ENCODE results near the gene CRAMP1.

CRAMP1 gene

DNA sequence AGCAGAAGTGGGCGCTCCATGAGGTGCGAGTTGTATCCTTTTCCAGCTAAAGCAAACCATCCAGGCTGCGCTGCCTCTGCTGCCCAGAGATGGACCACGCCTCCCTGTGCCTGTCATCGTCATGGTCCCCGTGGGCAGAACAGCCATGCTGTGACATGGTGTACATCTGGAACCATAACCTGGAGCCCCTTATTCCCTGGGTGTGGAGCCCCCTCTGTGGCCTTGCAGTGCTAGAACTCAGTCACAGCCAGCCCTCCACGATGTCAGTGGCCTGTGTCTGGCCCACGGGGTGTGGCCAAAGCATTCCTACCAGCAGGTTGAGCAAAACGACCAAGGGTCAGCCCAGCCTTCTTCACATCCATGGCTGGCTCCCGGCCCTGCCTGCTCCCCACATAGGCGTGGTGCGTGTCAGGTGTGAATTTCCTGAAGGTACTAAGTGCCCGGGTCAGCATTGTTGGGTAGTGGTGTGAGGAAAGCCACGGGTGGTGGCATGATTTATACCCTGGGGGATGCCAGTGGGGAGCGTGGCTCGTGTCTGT is 43.2 kb downstream of the CRAMP1 start:
- DNase-seq (ENCODE audit: low read depth, low spot score) = no peak

DNA sequence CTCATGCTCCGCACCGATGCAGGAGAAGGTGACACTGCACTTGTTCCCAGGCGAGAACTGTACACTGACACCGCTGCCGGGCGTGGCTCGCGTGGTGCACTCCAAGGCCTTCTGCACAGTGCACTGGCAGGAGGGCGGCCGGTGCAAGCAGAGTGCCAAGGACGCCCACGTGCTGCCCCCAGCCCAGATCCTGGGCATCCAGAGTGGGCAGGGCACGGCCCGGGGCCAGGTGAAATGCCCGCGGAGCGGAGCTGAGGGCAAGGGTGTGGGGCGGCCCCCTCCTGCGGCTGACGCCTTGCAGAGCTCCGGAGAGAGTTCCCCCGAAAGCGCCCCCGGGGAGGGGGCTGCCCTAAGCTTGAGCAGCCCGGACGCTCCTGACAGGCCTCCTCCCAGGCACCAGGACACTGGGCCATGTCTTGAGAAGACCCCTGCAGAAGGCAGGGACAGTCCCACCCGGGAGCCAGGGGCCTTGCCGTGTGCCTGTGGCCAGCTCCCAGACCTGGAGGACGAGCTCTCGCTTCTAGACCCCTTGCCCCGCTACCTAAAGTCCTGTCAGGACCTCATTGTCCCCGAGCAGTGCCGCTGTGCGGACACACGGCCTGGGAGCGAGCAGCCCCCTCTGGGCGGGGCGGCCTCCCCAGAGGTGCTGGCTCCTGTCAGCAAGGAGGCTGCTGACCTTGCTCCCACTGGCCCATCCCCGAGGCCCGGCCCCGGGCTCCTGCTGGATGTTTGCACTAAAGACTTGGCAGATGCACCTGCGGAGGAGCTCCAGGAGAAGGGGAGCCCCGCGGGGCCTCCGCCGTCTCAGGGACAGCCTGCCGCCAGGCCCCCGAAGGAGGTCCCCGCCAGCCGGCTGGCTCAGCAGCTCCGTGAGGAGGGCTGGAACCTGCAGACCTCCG is 44.0 kb downstream of the CRAMP1 start:
- DNase-seq (ENCODE audit: low read depth, low spot score) = no peak

- no peak for DNase-seq (ENCODE audit: low read depth, low spot score)
Measured at GRCh38 chr16:1656808-1657617, 44.9 kb downstream of the CRAMP1 start.

GRCh38 chr16:1657841-1658240 is 45.7 kb downstream of the CRAMP1 start:
- no peak for DNase-seq (ENCODE audit: low read depth, low spot score)

DNA sequence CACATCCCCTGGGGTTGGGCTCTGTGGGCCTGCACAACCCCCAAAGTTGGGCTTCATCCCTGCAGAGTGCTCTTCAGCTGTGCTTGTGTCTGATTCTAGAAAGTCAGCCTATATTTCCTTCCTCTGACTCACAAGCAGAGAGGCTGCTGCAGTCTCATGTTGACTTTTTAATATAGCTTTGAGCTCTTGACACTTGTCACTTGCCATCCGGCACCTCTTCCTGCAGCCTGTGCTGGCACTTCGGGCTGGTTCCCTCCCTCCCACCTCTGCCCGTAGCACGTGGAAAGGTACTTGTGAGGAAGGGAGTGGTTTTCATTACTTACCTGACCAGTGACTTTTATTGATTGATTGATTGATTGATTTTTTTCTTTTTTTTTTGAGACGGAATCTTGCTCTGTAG is 46.9 kb downstream of the CRAMP1 start:
- no peak for DNase-seq (ENCODE audit: low read depth, low spot score)

DNA sequence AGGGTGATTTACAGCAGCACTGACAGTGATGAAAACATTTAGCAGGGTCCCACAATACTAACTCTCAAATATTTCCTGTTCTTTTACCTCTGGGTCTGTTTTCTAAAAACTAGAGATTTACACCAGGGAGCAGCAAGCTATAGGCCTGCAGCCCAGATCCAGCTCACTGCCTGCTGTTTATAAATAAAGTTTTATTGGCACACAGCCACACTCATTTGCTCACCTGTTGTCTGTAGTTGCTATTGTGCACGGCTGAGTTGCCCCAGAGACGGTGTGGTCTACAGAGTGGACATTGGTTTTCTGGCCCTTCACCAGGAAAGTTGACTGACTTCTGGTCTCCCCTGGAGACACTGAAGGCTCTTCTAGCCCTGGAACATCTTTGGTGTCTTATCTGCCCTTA is 49.7 kb downstream of the CRAMP1 start:
- DNase-seq (ENCODE audit: low read depth, low spot score) = no peak

GRCh38 chr16:1662543-1662942 is 50.4 kb downstream of the CRAMP1 start:
- no peak for DNase-seq (ENCODE audit: low read depth, low spot score)

- no peak for DNase-seq (ENCODE audit: low read depth, low spot score)
Measured at GRCh38 chr16:1665829-1666228, 53.7 kb downstream of the CRAMP1 start.

GRCh38 chr16:1666316-1666715 is 54.2 kb downstream of the CRAMP1 start:
- no peak for DNase-seq (ENCODE audit: low read depth, low spot score)

DNA sequence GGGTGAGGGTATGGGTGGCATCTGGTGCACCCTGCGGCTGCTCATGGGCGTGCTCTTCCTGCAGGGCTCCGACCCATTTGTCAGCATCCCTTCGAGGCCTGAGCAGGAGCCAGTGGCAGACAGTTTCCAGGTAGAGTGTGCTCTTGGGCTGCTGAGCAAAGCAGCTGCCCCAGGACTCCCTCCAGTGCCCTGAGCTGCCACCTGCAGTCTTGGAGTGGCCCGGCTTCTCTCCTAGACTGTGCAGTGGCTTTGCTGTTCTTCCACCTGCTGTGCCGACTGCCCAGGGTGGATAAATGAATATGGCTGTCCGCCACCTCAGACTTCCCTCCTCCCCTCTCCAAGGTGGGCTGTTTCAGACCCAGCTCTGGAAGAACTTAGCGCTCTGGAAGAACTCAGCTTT is 55.1 kb downstream of the CRAMP1 start:
- no peak for DNase-seq (ENCODE audit: low read depth, low spot score)

GRCh38 chr16:1667916-1668315 is 55.8 kb downstream of the CRAMP1 start:
- DNase-seq (ENCODE audit: low read depth, low spot score) = no peak

DNA sequence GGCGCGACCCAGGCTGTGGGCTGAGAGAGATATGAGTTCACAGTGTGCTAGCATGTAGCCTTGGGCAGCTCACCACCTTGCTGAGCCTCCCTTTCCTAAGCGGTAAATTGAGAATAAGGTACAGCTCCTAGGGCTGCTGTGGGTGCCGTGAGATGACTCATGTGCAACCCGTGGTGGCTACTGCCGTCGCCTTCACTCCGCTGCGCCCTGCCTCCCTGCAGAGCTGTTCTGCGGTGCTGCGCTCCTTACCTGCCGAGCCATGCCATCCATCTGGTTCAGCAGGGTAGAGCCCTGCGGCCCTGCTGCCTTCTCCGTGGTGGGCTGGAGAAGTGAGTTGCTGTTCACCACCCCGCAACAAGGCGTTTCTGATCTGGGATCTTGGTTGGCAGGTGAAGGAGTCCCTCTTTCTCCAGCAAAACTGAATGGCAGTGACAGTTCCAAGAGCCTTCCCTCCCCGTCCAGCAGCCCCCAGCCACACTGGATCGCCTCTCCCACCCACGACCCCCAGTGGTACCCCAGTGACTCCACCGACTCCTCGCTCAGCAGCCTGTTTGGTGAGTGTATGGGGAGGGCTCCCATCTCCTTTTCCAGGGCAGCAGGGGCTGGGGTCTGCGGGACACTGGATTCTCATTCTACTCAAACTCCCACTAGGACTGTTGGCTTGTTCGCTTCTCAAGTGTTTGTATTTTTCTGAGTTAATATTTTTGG is 56.6 kb downstream of the CRAMP1 start:
- DNase-seq (ENCODE audit: low read depth, low spot score) = no peak

- no peak for DNase-seq (ENCODE audit: low read depth, low spot score)
Measured at GRCh38 chr16:1669698-1670097, 57.5 kb downstream of the CRAMP1 start.

GRCh38 chr16:1670371-1670770 is 58.2 kb downstream of the CRAMP1 start:
- no peak for DNase-seq (ENCODE audit: low read depth, low spot score)

- DNase-seq (ENCODE audit: low read depth, low spot score) = no peak
Measured at GRCh38 chr16:1670866-1671265, 58.7 kb downstream of the CRAMP1 start.

DNA sequence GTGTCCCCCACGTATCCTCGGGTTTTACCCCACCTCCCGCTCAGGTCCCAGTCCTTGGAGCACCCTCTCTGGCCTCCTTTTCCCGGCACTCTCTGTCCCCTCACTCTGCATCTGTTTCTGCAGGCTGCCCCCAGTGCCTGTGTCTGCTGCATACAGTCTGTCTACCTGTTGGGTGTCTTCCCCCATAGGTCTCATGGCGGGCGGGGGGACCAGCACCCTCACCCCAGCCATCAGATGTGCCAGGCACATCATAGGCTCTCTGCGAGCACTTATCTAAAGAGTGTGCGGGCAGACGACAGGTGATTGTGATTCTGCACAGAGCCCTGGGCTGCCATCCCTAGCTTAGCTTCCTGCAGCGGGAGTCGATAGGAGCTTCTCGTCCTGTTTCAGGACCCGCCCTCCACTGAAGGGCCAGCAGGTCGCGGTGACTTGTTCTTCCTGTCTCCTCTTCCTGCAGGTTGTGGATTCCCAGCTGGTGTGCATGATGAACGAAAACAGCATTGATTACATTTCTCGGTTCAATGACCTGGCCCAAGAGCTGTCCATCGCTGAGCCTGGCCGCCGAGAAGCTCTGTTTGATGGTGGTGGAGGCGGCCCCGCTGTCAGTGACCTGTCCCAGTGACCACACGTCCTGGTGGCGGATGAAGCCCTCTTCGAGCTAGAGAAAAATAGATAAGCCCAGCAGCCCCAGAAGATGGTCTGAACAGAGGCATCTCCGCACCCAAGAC is 61.4 kb downstream of the CRAMP1 start:
- no peak for DNase-seq (ENCODE audit: low read depth, low spot score)

- no peak for DNase-seq (ENCODE audit: low read depth, low spot score)
Measured at GRCh38 chr16:1674306-1674705, 62.1 kb downstream of the CRAMP1 start.

DNA sequence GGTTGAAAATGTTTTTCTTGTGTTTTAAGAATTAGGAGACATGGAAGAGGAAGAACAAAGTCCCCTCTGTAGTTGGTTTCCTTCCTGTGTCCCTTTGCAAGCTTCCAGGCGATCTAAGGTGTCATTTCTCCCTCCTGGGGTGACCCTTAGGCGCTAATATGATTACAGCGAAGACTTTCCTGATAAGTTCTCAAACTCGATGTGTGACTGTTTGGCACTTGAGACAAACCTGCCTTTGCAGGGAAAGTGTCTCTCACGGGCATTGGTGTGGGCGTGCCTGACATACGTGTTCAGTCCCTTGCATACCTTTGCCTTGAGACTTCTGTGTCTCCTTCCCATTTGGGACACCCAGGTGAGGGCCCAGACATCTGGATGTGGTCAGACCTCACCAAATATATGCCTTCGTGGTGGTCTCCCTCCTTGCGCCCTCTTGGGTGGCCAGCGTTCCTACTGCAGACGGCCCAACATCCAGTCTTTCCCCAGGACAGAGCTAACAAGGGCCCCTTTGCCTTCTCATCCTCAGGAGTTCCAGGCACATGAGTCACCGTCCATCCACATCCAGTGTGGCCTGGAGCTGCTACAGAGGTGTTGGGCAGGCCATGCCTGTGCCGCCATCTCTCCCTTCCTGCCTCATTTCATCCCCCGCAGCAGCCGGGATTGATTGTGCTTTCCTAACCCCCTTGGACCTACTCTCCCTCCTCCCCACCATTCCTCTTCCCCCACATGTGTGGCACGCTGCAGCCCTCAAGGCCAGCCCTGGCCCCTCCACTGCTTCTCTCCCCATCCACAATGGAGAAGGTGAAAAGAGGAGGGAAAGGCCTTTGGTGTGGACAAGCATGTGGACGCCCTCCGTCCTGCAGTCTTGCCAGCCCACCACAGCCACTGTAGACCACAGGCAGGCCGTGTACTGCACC is 62.8 kb downstream of the CRAMP1 start:
- DNase-seq (ENCODE audit: low read depth, low spot score) = peak; percentile 30

GRCh38 chr16:1676661-1677060 is 64.5 kb downstream of the CRAMP1 start:
- no peak for DNase-seq (ENCODE audit: low read depth, low spot score)

DNA sequence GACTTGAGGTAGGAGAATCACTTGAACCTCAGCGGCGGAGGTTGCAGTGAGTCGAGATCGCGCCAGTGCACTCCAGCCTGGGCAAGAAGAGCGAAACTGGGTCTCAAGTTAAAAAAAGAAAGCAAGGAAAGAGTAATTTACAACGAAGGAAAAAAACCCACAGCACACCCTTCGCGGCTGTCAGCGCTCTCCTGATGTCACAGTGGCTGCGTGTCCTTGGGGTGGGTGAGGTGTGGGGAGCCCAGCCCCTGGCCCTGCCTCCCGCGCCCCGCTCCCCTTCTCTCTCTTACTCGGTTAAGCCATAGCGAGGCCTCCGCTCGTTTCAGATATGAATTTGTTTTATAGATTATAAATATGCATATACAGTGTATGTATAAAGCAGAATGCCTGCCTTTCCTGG is 65.2 kb downstream of the CRAMP1 start:
- no peak for DNase-seq (ENCODE audit: low read depth, low spot score)
